Measurements from ENCODE around the gene PPP1CC.

GRCh38 chr12:110791589-110791988 lies 48.9 kb upstream of the PPP1CC start:
- no peak for TF ChIP-seq CTCF (conservative IDR thresholded peaks at IDR 0.05; ENCODE audit: low read length)
- no peak for TF ChIP-seq EZH2phosphoT487 (IDR thresholded peaks at IDR 0.05; ENCODE audit: borderline replicate concordance)
